ENCODE measurements around the gene ECPAS.

GRCh38 chr9:111533099-111533790 lies 49.1 kb upstream of the ECPAS start:
- TF ChIP-seq SUZ12 (IDR thresholded peaks at IDR 0.05; ENCODE audit: extremely low read depth, insufficient read depth, insufficient read length) = no peak
- TF ChIP-seq ZNF274 (IDR thresholded peaks at IDR 0.05; ENCODE audit: low read depth, low read length) = no peak

All from NT2/D1 (cell line).